ENCODE results near the gene VWA5B1. TPM values are rescaled to one million over a fixed set of nuclear protein-coding genes. Genes with fewer than 3 reads are reported as not detected.

VWA5B1 gene
- total RNA-seq = not detected in 2 replicates

GRCh38 chr1:20290624-20291597 is at the start of gene VWA5B1:
Gene VWA5B1 (plus strand): TSS chr1:20290875. CDS start chr1:20310602, 19,727 bp downstream.

Other genes with a start within 250 kb of the VWA5B1 start
- gene PLA2G5, start 220.7 kb upstream of the VWA5B1 start, total RNA-seq = 6.5 and 10.0 TPM in 2 replicates
- gene PLA2G2D, start 171.3 kb upstream of the VWA5B1 start, total RNA-seq = not detected in 2 replicates
- not detected in 2 replicates for gene PLA2G2F, start 151.6 kb upstream of the VWA5B1 start, total RNA-seq
- gene UBXN10, start 104.8 kb upstream of the VWA5B1 start, total RNA-seq = 0.05 TPM in 1 of 2 replicates, not detected in the other
- not detected in 2 replicates for gene PLA2G2C, start 104.4 kb upstream of the VWA5B1 start, total RNA-seq
- gene CAMK2N1, start 195.3 kb downstream of the VWA5B1 start, total RNA-seq = 3.7 and 6.7 TPM in 2 replicates
- gene MUL1, start 217.3 kb downstream of the VWA5B1 start, total RNA-seq = 22.4 and 23.5 TPM in 2 replicates